AG04450 (cell line): ENCODE results near the gene RFTN2. TPM values are rescaled to one million over a fixed set of nuclear protein-coding genes. Genes with fewer than 3 reads are reported as not detected.
"Not testable (repeated sequence)": the region's sequence is repeated elsewhere in the genome, so short reads cannot be mapped to it uniquely, and the experiment has no call there.

Experiments
- CTCF ChIA-PET: fragments of 300-600, 350-600 bp; formaldehyde crosslinking; extraction: SDS; loops from one replicate; lab custom pipeline; 2022; ENCODE audit warnings: antibody characterized with exemption, inconsistent platforms; lab: Charles Lee
- POLR2A ChIA-PET: fragments of 350-600 bp; formaldehyde crosslinking; extraction: SDS; loops from one replicate; lab custom pipeline; 2021; ENCODE audit warnings: antibody characterized with exemption, inconsistent platforms; lab: Yijun Ruan, JAX
- DNase-seq: peaks from one replicate; pipeline ENCODE4 v3.0.0-alpha.2; 2011; ENCODE audit warnings: low read depth, low spot score
- H3K27ac ChIP-seq: one replicate; pipeline ENCODE4 v1.5.1; 2012; ENCODE audit warnings: low read depth, low read length, control low read depth
- H3K27me3 ChIP-seq: one replicate; pipeline ENCODE4 v1.6.0; 2012; ENCODE audit warnings: low read length; ENCODE audit not compliant: control insufficient read depth, insufficient read depth
- H3K4me3 ChIP-seq: 2 replicates; pipeline ENCODE4 v1.5.1; 2011; ENCODE audit warnings: mild to moderate bottlenecking, low read depth, low read length, control low read depth
- H3K9me3 ChIP-seq: 2 replicates; pipeline ENCODE4 v1.5.1; 2012; ENCODE audit warnings: low read length; ENCODE audit not compliant: control insufficient read depth, insufficient read depth
- CTCF ChIP-seq: IDR thresholded peaks from 2 replicates; pipeline ENCODE4 v1.5.1; 2011; ENCODE audit warnings: low read depth, low read length, control low read depth, inconsistent platforms
- polyA plus RNA-seq: library from polyadenylated mRNA; depleted of rRNA; stranded (reverse); fragments of >200 nt; gene quantifications from 2 replicates; pipeline ENCODE4 v1.2.3, GENCODE V29; 2011

The RFTN2 gene
- polyA plus RNA-seq, 1 experiment = 5.7 TPM

DNA sequence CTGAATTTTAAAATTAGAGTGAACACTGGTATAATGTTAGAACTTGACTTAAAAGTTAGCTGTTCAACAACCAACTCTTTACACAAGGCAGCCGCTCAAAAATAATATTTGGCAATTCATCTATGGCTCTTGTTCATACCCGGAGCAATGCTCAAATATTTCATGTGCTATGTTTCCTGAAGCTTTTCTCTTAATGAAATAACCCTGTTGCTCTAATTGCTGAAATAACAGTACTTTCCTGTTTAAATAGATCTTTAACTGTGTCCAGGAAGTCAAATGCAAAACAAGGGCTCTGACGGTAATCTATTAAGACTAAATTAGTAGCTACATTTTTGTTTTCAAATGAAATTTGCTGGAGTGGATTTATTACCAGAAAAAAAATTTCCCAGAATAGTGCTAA lies 33.7 kb downstream of the RFTN2 start:
- no peak for DNase-seq
- no peaks in the 10 kb centered on the region for H3K9me3 ChIP-seq
- CTCF ChIA-PET = no interaction called here
- POLR2A ChIA-PET = no interaction called here
- TF ChIP-seq CTCF = no peak
- H3K27me3 ChIP-seq = no peaks in the 10 kb centered on the region
- H3K27ac ChIP-seq = no peak overlapping the region
- no peak overlapping the region for H3K4me3 ChIP-seq

GRCh38 chr2:197640571-197641122 lies 34.7 kb downstream of the RFTN2 start:
- POLR2A ChIA-PET, H3K4me3 ChIP-seq, DNase-seq, H3K9me3 ChIP-seq, CTCF ChIA-PET, H3K27ac ChIP-seq, H3K27me3 ChIP-seq: not testable (repeated sequence)

DNA sequence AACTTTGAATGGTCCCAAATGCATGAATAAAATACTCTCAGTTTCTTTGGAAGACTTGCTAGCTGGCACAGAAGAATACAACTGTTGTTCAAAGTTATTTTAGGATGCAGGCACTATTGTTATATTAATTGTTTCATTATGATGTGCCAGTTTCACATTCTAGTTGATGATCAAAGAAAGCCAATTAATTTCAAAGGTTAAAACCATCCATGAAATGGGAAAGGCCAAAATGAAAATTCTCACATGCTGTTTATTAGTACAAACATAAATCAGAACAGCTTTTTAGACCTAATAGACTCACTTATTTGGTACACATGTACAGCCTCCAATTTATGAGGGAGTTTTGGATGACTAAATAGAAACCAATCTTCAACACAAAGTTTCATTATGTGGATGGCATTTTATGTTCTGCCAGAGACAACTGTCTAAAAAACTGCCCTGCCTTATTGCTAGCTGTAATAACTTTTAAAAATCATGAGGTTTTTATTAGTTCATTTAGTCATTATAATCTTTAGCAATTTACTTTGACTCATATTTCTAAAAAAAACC lies 42.2 kb downstream of the RFTN2 start:
- Histone ChIP-seq H3K9me3 (no peaks in the 10 kb centered on the region), H3K4me3 (no peak overlapping the region), H3K27ac (no peak overlapping the region), H3K27me3 (no peaks in the 10 kb centered on the region)
- DNase-seq = no peak
- TF ChIP-seq CTCF = no peak
- ChIA-PET CTCF (no interaction called here), POLR2A (no interaction called here)

GRCh38 chr2:197628043-197628500 lies 47.3 kb downstream of the RFTN2 start:
- no peak for DNase-seq
- Histone ChIP-seq H3K4me3 (no peak overlapping the region), H3K27me3 (no peaks in the 10 kb centered on the region), H3K27ac (no peak overlapping the region), H3K9me3 (no peaks in the 10 kb centered on the region)
- CTCF ChIA-PET = no interaction called here
- no peak for TF ChIP-seq CTCF
- POLR2A ChIA-PET = no interaction called here

GRCh38 chr2:197626965-197627625 lies 48.3 kb downstream of the RFTN2 start:
- ChIA-PET POLR2A (no interaction called here), CTCF (no interaction called here)
- Histone ChIP-seq H3K4me3 (no peak overlapping the region), H3K9me3 (no peaks in the 10 kb centered on the region), H3K27me3 (no peaks in the 10 kb centered on the region), H3K27ac (no peak overlapping the region)
- no peak for DNase-seq
- TF ChIP-seq CTCF = no peak
